HepG2 (cell line): Measurements from ENCODE around the gene SLC23A2. TPM values are rescaled to one million over a fixed set of nuclear protein-coding genes. Genes with fewer than 3 reads are reported as not detected.

ENCODE experiments used
- FOXM1 ChIP-seq: sonication (generic); formaldehyde crosslinking; IDR thresholded peaks from 2 replicates; pipeline ENCODE4 v1.5.0; 2020; ENCODE audit warnings: missing genetic modification reagents
- TEAD3 ChIP-seq: optimal IDR thresholded peaks from 2 replicates; pipeline ENCODE3; 2016; ENCODE audit warnings: borderline replicate concordance
- TOPORS ChIP-seq: sonication (generic); formaldehyde crosslinking; IDR thresholded peaks from 2 replicates; pipeline ENCODE4 v1.8.0; 2023; ENCODE audit warnings: mild to moderate bottlenecking, missing genetic modification reagents
- ZNF20 ChIP-seq: sonication (generic); formaldehyde crosslinking; IDR thresholded peaks from 2 replicates; pipeline ENCODE4 v1.4.0; 2020; ENCODE audit warnings: mild to moderate bottlenecking, moderate library complexity, missing genetic modification reagents
- ZNF33B ChIP-seq: sonication (generic); formaldehyde crosslinking; IDR thresholded peaks from 2 replicates; pipeline ENCODE4 v1.5.1; 2020; ENCODE audit warnings: mild to moderate bottlenecking, missing genetic modification reagents
- ZNF484 ChIP-seq: sonication (generic); formaldehyde crosslinking; IDR thresholded peaks from 2 replicates; pipeline ENCODE4 v1.5.1; 2020; ENCODE audit warnings: mild to moderate bottlenecking, low read depth, missing genetic modification reagents, borderline replicate concordance
- ZNF496 ChIP-seq: sonication (generic); formaldehyde crosslinking; IDR thresholded peaks from 2 replicates; pipeline ENCODE4 v1.8.1; 2023; ENCODE audit warnings: mild to moderate bottlenecking, moderate library complexity, missing genetic modification reagents; ENCODE audit not compliant: insufficient replicate concordance
- ZNF605 ChIP-seq: sonication (generic); formaldehyde crosslinking; IDR thresholded peaks from 2 replicates; pipeline ENCODE4 v1.8.0; 2022; ENCODE audit warnings: mild to moderate bottlenecking, missing genetic modification reagents
- ZNF746 ChIP-seq: sonication (generic); formaldehyde crosslinking; IDR thresholded peaks from 2 replicates; pipeline ENCODE4 v1.8.0; 2022; ENCODE audit warnings: mild to moderate bottlenecking, missing genetic modification reagents
- polyA plus RNA-seq, 8 experiments: library from polyadenylated mRNA; depleted of rRNA in 3 of 8; stranded (reverse) in 7 of 8; unstranded in 1 of 8; fragments of >200 nt; fragmentation: Illumina TruSeq in 4 of 8; extraction: Trizol in 4 of 8; gene quantifications; 2 replicates each; pipeline versions ENCODE4 v1.2.1 to v1.2.3, GENCODE V29; 2011 to 2016; ENCODE audit warnings: low read depth in 4 of 8, missing spikeins in 1 of 8, mixed read lengths in 1 of 8; ENCODE audit not compliant: insufficient read depth in 1 of 8
- total RNA-seq, 5 experiments: library from RNA; depleted of rRNA; stranded (reverse); fragments of >200 nt; fragmentation: Illumina TruSeq; extraction: Trizol; gene quantifications; 2 replicates each; pipeline ENCODE4 v1.2.3, GENCODE V29; 2016; ENCODE audit warnings: low read depth in 1 of 5
- TF ChIP-seq, protein P1 (sequence below): sonication (generic); formaldehyde crosslinking; IDR thresholded peaks from 2 replicates; pipeline ENCODE4 v1.5.1; 2020; ENCODE audit warnings: mild to moderate bottlenecking, missing genetic modification reagents, moderate library complexity
- TF ChIP-seq, protein P2 (sequence below): sonication (generic); formaldehyde crosslinking; IDR thresholded peaks from 2 replicates; pipeline ENCODE4 v1.9.0; 2022; ENCODE audit warnings: missing genetic modification reagents, mild to moderate bottlenecking, borderline replicate concordance
- TF ChIP-seq, protein P3 (sequence below): sonication (generic); formaldehyde crosslinking; IDR thresholded peaks from 2 replicates; pipeline ENCODE4 v1.8.0; 2022; ENCODE audit warnings: mild to moderate bottlenecking, missing genetic modification reagents, moderate library complexity
- TF ChIP-seq, protein P4 (sequence below): sonication (generic); formaldehyde crosslinking; IDR thresholded peaks from 2 replicates; pipeline ENCODE4 v1.4.0; 2020; ENCODE audit warnings: missing genetic modification reagents
- TF ChIP-seq, protein P5 (sequence below): sonication (generic); formaldehyde crosslinking; IDR thresholded peaks from 2 replicates; pipeline ENCODE4 v1.4.0; 2020; ENCODE audit warnings: mild to moderate bottlenecking, missing genetic modification reagents, borderline replicate concordance

SLC23A2 gene
- total and polyA plus RNA-seq, 2 of the 13 experiments (the other 11 are each of a cell fraction or from before 2014, with no cell fraction given) = 42.2 to 51.2 TPM

DNA sequence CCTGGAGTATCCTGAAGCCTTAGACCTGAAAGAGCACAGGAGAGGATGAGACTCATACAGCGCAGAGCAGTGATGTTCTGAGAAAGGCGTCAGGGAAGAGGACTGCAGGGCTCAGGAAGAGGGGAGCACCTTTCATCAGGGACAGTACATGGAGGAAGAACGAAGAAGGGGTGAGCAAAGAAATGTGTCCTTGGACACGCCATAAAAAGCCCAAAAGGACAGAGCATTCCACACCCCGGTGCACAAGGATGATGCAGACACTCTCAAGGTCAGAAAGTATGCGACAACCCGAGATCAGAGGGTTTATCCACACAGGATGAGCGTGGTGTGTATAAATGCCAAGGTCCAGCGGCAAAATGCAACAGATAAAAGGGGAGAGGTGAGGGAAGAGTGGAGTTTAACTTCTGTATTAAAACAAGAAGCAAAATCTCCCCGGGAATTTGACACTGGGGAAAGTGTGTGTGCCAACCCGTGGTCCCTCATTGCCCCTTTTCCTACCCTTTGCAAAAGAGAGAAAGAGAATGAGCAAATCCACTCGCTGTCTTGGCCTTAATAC lies 64.4 kb downstream of the SLC23A2 start (continued):
- TF ChIP-seq, protein P1, sequence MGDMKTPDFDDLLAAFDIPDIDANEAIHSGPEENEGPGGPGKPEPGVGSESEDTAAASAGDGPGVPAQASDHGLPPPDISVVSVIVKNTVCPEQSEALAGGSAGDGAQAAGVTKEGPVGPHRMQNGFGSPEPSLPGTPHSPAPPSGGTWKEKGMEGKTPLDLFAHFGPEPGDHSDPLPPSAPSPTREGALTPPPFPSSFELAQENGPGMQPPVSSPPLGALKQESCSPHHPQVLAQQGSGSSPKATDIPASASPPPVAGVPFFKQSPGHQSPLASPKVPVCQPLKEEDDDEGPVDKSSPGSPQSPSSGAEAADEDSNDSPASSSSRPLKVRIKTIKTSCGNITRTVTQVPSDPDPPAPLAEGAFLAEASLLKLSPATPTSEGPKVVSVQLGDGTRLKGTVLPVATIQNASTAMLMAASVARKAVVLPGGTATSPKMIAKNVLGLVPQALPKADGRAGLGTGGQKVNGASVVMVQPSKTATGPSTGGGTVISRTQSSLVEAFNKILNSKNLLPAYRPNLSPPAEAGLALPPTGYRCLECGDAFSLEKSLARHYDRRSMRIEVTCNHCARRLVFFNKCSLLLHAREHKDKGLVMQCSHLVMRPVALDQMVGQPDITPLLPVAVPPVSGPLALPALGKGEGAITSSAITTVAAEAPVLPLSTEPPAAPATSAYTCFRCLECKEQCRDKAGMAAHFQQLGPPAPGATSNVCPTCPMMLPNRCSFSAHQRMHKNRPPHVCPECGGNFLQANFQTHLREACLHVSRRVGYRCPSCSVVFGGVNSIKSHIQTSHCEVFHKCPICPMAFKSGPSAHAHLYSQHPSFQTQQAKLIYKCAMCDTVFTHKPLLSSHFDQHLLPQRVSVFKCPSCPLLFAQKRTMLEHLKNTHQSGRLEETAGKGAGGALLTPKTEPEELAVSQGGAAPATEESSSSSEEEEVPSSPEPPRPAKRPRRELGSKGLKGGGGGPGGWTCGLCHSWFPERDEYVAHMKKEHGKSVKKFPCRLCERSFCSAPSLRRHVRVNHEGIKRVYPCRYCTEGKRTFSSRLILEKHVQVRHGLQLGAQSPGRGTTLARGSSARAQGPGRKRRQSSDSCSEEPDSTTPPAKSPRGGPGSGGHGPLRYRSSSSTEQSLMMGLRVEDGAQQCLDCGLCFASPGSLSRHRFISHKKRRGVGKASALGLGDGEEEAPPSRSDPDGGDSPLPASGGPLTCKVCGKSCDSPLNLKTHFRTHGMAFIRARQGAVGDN (CRISPR knock-in tag) = no peak
- no peak for TF ChIP-seq TOPORS (CRISPR knock-in tag)
- 0 out of 2 replicates have a peak, but pooled peaks have one; percentile 39 for TF ChIP-seq ZNF605 (CRISPR knock-in tag)
- peak; percentile 65; the same call in 1 of the 2 replicates for TF ChIP-seq ZNF746 (CRISPR knock-in tag)
- TF ChIP-seq ZNF20 (CRISPR knock-in tag) = no peak
- peak; percentile 97 for TF ChIP-seq TEAD3
- TF ChIP-seq, protein P2, sequence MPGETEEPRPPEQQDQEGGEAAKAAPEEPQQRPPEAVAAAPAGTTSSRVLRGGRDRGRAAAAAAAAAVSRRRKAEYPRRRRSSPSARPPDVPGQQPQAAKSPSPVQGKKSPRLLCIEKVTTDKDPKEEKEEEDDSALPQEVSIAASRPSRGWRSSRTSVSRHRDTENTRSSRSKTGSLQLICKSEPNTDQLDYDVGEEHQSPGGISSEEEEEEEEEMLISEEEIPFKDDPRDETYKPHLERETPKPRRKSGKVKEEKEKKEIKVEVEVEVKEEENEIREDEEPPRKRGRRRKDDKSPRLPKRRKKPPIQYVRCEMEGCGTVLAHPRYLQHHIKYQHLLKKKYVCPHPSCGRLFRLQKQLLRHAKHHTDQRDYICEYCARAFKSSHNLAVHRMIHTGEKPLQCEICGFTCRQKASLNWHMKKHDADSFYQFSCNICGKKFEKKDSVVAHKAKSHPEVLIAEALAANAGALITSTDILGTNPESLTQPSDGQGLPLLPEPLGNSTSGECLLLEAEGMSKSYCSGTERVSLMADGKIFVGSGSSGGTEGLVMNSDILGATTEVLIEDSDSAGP (CRISPR knock-in tag) = peak; percentile 2; the same call in 1 of the 2 replicates
- TF ChIP-seq, protein P3, sequence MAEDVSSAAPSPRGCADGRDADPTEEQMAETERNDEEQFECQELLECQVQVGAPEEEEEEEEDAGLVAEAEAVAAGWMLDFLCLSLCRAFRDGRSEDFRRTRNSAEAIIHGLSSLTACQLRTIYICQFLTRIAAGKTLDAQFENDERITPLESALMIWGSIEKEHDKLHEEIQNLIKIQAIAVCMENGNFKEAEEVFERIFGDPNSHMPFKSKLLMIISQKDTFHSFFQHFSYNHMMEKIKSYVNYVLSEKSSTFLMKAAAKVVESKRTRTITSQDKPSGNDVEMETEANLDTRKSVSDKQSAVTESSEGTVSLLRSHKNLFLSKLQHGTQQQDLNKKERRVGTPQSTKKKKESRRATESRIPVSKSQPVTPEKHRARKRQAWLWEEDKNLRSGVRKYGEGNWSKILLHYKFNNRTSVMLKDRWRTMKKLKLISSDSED = no peak
- TF ChIP-seq, protein P4, sequence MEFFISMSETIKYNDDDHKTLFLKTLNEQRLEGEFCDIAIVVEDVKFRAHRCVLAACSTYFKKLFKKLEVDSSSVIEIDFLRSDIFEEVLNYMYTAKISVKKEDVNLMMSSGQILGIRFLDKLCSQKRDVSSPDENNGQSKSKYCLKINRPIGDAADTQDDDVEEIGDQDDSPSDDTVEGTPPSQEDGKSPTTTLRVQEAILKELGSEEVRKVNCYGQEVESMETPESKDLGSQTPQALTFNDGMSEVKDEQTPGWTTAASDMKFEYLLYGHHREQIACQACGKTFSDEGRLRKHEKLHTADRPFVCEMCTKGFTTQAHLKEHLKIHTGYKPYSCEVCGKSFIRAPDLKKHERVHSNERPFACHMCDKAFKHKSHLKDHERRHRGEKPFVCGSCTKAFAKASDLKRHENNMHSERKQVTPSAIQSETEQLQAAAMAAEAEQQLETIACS (CRISPR knock-in tag) = no peak
- no peak for TF ChIP-seq ZNF496 (CRISPR knock-in tag)
- TF ChIP-seq, protein P5, sequence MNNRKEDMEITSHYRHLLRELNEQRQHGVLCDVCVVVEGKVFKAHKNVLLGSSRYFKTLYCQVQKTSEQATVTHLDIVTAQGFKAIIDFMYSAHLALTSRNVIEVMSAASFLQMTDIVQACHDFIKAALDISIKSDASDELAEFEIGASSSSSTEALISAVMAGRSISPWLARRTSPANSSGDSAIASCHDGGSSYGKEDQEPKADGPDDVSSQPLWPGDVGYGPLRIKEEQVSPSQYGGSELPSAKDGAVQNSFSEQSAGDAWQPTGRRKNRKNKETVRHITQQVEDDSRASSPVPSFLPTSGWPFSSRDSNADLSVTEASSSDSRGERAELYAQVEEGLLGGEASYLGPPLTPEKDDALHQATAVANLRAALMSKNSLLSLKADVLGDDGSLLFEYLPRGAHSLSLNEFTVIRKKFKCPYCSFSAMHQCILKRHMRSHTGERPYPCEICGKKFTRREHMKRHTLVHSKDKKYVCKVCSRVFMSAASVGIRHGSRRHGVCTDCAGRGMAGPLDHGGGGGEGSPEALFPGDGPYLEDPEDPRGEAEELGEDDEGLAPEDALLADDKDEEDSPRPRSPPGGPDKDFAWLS (CRISPR knock-in tag) = no peak
- 0 out of 2 replicates have a peak, but pooled peaks have one; percentile 21 for TF ChIP-seq ZNF33B (CRISPR knock-in tag)
- TF ChIP-seq ZNF484 (CRISPR knock-in tag) = no peak
- TF ChIP-seq FOXM1 (CRISPR knock-in tag) = no peak
